ENCODE data around the gene WARS2.

WARS2 gene

GRCh38 chr1:119045096-119045746 lies 95.2 kb downstream of the WARS2 start:
- no peak for DNase-seq (ENCODE audit: extremely low read depth, low read depth)
- no peak overlapping the region for H3K4me3 ChIP-seq (replicated peaks; ENCODE audit: low read depth, low read length)
- TF ChIP-seq CTCF (IDR thresholded peaks at IDR 0.05; ENCODE audit: low read depth, low read length, missing control alignments): no peak

GRCh38 chr1:119040906-119041305 lies 99.5 kb downstream of the WARS2 start:
- TF ChIP-seq CTCF (IDR thresholded peaks at IDR 0.05; ENCODE audit: low read depth, low read length, missing control alignments): no peak
- no peak overlapping the region for H3K4me3 ChIP-seq (replicated peaks; ENCODE audit: low read depth, low read length)
- DNase-seq (ENCODE audit: extremely low read depth, low read depth): no peak

- TF ChIP-seq CTCF (IDR thresholded peaks at IDR 0.05; ENCODE audit: low read depth, low read length, missing control alignments): no peak
- DNase-seq (ENCODE audit: extremely low read depth, low read depth): no peak
These were observed 100.0 kb downstream of the WARS2 start for GRCh38 chr1:119040489-119040888.

GRCh38 chr1:119038363-119038762 lies 102.1 kb downstream of the WARS2 start:
- TF ChIP-seq CTCF (IDR thresholded peaks at IDR 0.05; ENCODE audit: low read depth, low read length, missing control alignments): no peak
- DNase-seq (ENCODE audit: extremely low read depth, low read depth): no peak
- no peak overlapping the region for H3K4me3 ChIP-seq (replicated peaks; ENCODE audit: low read depth, low read length)

More at GRCh38 chr1:119040489-119040888, 100.0 kb downstream of the WARS2 start:
- H3K4me3 ChIP-seq (replicated peaks; ENCODE audit: low read depth, low read length): no peak overlapping the region

- no peak for TF ChIP-seq CTCF (IDR thresholded peaks at IDR 0.05; ENCODE audit: low read depth, low read length, missing control alignments)
- H3K4me3 ChIP-seq (replicated peaks; ENCODE audit: low read depth, low read length): no peak overlapping the region
- no peak for DNase-seq (ENCODE audit: extremely low read depth, low read depth)
These were observed 106.1 kb downstream of the WARS2 start for GRCh38 chr1:119034359-119034758.

GRCh38 chr1:119032986-119033385 lies 107.5 kb downstream of the WARS2 start:
- no peak for TF ChIP-seq CTCF (IDR thresholded peaks at IDR 0.05; ENCODE audit: low read depth, low read length, missing control alignments)
- H3K4me3 ChIP-seq (replicated peaks; ENCODE audit: low read depth, low read length): no peak overlapping the region
- no peak for DNase-seq (ENCODE audit: extremely low read depth, low read depth)

- DNase-seq (ENCODE audit: extremely low read depth, low read depth): no peak
- TF ChIP-seq CTCF (IDR thresholded peaks at IDR 0.05; ENCODE audit: low read depth, low read length, missing control alignments): no peak
- no peak overlapping the region for H3K4me3 ChIP-seq (replicated peaks; ENCODE audit: low read depth, low read length)
These were observed 112.7 kb downstream of the WARS2 start for GRCh38 chr1:119027759-119028158.
